Stimulated activated naive CD8-positive, alpha-beta T cell treated with anti-CD3 and anti-CD28 coated beads, Interleukin-15, Interleukin-2, amounts not matched to agents 100 U/mL and 50 U/mL, for 24 hours (primary cell): ENCODE results near the gene SEC61A1.

Source experiments
- ATAC-seq: fragments of 150-1000 bp; cut with Tn5 transposase; one replicate; pipeline ENCODE4 v1.10.0; 2021
- DNase-seq: peaks from one replicate; pipeline ENCODE4 v3.0.0; 2021

Gene SEC61A1

DNA sequence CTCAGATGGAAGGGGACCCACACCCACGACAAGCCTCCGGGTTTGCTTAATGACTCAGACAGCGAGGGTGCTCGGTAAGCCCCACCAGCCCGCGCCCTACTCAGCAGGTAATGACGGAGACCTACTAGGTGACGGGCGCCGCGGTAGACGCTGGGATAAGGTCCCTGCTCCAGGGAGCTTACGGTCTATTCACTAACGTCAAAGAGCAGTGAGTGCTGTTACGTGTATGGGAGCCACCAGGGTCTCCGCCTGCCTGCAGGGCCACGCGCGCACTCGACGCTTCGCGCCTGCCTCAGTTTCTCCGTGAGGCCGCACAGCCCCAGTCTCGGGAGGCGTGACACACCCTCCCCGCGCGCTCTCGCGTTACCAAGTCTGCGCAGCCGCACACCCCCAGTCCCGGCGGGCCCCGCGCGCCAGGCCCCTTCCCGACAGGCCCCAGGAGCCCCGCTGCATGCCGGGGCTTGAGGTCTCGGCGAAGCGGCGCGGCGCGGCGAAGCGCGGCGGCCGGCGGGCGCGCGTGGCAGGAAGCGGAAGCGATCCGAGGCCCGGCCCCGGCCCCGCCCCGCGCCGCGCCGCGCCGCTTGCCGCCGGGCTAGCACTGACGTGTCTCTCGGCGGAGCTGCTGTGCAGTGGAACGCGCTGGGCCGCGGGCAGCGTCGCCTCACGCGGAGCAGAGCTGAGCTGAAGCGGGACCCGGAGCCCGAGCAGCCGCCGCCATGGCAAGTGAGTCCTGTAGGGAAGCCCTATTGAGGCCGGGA is at the start of gene SEC61A1:
Gene SEC61A1 (plus strand): TSS at position 601 of the 758 bp plus-strand sequence. CDS start 116 bp downstream, at position 717.
- DNase-seq (peak; percentile 97), ATAC-seq (peak; percentile 97)

GRCh38 chr3:128004661-128005060 is 47.6 kb upstream of the SEC61A1 start:
- no peak for DNase-seq
- ATAC-seq, result no peak

- ATAC-seq, result no peak
- DNase-seq, result no peak
Measured at GRCh38 chr3:128006061-128007032, 45.9 kb upstream of the SEC61A1 start.

DNA sequence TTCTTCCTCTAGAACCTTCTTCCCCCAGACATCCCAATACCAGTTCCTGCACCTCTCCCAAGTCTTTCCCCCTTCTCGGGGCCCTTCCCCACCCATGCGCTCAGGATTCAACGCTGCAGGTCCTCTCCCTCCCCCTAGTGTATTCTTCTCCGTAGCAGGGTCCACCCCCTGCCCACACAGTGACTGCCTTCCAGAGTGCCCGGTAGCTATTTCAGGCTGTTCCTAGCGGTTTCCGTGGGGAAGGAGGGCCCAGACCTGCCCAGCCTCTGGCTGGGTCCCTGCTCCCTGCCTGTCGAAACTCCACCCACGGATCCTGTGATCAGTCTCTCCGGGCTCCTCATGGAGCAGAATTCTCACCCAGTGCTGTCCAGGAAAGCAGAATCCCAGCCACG is 45.2 kb upstream of the SEC61A1 start:
- no peak for DNase-seq

GRCh38 chr3:128009952-128010846 is 42.0 kb upstream of the SEC61A1 start:
- DNase-seq (no peak), ATAC-seq (no peak)

More for the DNA sequence above, 45.2 kb upstream of the SEC61A1 start:
- no peak for ATAC-seq

DNA sequence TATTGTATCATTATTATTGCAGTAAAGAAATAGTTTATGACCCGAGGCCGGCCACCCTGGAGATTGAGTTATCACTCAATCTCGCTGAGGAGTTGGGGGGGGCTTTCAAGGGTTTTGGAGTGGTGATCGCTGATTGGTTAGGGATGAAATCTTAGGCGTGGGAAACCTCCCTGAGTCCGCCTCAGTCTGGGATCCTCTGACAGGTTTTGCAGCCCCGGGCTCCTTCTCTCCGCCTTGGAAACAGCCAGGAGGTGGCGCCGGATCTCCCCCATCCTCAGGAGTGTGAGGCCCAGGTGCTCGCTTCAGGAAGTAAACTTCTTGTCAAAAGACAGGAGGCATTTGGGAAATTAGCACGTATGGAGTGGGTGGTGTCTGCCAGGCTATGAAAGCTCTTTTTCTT is 41.1 kb upstream of the SEC61A1 start:
- no peak for ATAC-seq
- DNase-seq, result peak; percentile 30

DNA sequence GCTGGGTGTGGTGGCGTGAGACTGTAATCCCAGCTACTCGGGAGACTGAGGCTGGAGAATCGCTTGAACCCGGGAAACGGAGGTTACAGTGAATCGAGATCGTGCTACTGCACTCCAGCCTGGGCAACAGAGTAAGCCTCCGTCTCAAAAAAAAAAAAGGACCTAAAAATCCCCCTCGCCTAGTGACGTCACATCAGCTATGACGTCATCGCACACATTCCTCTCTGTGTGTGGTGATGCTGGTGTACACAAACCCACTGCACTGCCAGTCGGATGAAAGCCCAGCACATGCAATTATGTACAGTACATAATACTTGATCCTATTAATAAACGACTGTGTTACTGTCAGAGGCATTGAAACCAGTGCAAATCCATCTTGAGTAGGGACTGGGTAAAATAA is 40.2 kb upstream of the SEC61A1 start:
- ATAC-seq (no peak), DNase-seq (no peak)

GRCh38 chr3:128014548-128014947 is 37.7 kb upstream of the SEC61A1 start:
- DNase-seq (no peak), ATAC-seq (no peak)

DNA sequence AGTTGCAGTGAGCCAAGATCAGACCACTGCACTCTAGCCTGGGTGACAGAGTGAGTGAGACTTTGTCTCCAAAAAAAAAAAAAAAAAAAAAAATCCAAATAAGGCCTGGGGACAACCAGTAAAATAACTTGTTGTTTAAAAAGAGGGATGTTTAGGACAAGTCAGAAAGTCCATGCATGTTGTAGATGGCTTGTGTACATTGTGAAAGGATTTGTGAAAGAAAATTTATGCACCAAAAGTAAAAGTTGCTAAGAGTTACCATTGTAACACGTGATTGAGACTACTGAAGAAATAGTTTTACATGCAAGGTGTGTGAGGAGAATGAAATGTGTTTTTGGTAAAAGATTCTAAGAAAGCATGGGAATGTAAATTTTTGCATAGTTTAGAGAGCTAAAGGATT is 35.7 kb upstream of the SEC61A1 start:
- ATAC-seq, result no peak

DNA sequence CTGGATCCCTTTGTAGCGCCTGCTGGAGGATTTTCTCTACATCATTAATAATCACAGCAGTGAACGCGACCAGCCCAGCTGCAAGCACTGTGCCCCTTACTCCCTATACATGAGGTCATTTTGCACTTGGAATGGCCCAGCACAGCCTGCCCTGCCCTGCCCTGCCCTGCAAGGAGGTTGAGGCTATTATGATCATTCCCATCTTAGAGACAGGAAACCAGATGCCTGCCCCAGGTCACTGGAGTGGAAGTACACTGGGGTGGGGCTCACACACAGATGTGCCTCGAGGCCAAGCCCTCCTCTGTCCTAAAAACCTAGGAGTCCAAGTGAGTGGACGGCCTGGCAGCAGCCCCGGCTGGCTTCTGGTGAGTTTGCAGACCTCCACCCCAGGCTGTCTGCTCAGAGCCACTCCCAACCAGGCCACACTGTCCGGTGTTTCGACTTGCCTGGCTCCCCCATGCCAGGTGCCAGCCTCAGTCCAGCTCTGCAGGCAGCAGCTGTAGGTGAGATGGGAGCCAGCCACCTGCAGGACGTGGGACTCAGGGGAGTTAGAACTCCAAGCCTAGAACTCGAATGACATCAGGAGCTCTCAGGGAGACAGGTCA is 30.4 kb upstream of the SEC61A1 start:
- ATAC-seq (no peak), DNase-seq (no peak)

More for the DNA sequence above, 35.7 kb upstream of the SEC61A1 start:
- no peak for DNase-seq

DNA sequence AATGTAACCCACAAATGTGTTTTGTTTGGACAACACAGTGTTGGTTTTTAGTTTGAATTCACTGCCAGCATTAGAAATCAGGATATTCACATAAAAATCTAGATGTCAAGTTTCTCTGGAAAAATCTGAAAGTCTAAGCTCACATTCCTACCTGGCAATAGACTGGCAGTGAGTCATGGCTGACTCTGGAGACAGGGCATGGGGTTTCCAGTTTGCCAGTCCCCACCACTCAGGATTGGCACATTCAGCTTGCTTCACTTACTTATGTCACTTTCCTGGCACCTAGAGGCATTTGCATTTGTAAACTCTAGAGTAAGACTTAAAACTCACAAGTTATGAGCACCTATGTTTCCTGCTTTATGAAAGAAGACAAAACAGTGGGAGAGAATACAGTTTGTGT is 19.1 kb upstream of the SEC61A1 start:
- DNase-seq (no peak), ATAC-seq (no peak)

GRCh38 chr3:128036119-128036518 is 16.1 kb upstream of the SEC61A1 start:
- ATAC-seq (no peak), DNase-seq (no peak)

- ATAC-seq (no peak), DNase-seq (no peak)
Measured at GRCh38 chr3:128040041-128040440, 12.2 kb upstream of the SEC61A1 start.

DNA sequence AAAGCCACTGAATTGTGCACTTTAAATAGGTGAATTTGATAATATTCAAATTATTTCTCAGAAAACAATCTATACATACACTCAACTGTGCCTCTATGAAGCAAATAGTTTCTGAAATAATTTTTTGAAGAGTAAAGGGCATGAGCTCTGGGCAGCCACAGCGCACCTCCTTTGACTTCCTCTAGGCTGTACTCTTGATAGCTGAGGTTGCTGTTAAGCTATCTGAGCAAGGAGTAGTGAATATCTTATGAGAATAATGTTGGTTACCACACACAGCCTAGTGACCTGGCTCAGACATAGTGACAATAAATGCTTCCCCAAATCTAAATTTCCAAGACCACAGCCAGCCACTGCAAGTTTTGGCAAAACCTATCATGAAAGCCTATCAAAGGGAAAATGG is 11.6 kb upstream of the SEC61A1 start:
- no peak for DNase-seq
- ATAC-seq, result no peak

GRCh38 chr3:128041344-128041743 is 10.9 kb upstream of the SEC61A1 start:
- DNase-seq, result no peak
- no peak for ATAC-seq

DNA sequence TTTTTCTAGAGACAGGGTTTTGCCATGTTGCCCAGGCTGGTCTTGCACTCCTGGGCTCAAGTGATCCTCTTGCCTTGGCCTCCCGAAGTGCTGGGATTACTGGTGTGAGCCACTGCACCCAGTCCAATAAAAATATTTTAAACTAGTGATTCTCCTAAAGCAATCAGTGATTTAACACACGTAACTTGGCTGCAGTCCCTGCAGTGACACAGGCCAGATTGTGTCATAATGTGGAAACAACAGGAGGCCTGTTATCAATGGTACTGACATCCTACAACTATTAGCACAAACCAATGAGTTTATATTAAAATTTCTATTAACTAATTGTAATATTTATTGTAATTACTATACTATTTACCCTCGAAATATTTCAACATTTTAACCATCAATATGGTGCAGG is 1.6 kb upstream of the SEC61A1 start:
- ATAC-seq (no peak), DNase-seq (no peak)

- ATAC-seq, result no peak
- no peak for DNase-seq
Measured at GRCh38 chr3:128051459-128051836, 789 bp upstream of the SEC61A1 start.

GRCh38 chr3:128052595-128053351 is 536 bp downstream of the SEC61A1 start:
- ATAC-seq (no peak), DNase-seq (no peak)

DNA sequence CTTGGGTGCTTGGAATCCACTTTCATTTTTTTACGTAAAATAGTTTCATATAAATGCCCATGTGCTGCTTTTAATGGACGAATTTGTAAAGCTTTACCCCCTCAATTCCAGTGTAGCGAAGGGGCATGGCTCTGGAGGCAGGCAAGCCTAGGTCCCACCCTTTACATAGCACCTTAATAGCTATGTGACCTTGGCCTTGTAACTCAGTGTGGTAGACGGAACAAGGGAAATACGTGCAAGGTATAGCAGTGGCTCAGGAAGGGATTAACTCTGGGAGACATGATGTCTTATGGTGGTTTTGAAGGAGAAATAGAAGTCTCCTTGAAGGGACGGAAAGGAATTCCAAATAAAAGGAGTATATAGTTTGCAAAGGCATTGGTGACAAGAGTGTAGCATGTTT is 1.4 kb downstream of the SEC61A1 start:
- DNase-seq (no peak), ATAC-seq (no peak)

DNA sequence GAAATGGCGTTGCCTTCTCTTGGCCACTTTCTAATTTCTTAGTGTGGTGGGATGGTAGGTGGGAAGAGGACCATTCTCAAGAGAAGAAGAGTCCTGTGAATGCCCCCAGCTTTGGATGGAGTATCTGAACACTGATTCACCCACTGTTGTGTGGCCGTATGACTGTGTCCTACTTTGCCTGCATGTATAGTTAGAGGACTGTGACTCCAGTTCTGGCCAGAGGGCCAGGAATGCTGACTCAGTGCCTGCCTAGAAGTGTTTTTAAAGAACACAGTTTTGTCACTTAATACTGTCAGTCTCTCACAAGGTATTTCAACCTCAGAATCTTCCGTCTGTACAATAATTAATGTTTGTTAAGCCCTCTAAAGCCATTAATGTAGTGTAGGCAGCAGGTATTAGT is 2.1 kb downstream of the SEC61A1 start:
- no peak for DNase-seq
- no peak for ATAC-seq

GRCh38 chr3:128056258-128056657 is 4.0 kb downstream of the SEC61A1 start:
- no peak for DNase-seq
- ATAC-seq, result no peak
